ENCODE measurements around the gene IGF2BP1.
"Not testable (repeated sequence)": the region's sequence is repeated elsewhere in the genome, so short reads cannot be mapped to it uniquely, and the experiment has no call there.

IGF2BP1 gene

DNA sequence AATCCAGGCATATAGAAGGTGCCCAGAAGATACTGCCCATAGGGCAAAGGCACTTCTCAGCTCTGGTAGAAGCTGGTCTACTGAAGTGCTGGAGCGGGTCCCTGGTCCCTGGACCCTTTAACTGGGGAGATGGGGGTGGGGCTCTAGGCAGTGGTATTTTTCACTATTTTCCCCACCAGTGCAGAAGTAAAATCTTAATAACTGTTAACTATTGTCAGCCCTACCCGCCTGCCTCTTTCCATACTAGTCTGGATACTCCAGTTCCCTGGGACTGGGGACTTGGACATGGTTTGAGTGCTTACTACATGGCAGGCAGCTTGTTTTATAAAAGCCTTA is 24.6 kb downstream of the IGF2BP1 start:
- no peak for DNase-seq

GRCh38 chr17:49022391-49022941 is 25.3 kb downstream of the IGF2BP1 start:
- no peak for DNase-seq

DNA sequence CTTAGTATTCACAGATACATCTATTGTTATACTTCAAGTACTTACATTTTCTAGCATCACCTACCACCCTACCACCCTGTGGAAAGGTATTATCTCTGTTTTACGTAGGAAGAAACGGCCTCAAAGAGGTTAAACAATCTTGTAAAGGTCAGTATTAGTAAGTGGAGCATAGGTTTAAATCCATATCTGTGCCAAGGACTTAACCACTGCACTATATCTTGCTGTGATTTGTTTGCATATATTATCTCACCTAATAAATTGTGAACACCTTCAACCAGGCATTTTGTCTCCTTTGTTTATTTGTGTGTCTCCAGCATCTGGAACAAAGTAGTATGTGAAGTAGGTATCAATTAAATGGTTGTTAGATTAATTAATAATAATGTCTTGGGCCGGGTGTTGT is 27.3 kb downstream of the IGF2BP1 start:
- DNase-seq, result no peak

- DNase-seq, result not testable (repeated sequence)
Measured at GRCh38 chr17:49026447-49026846, 29.3 kb downstream of the IGF2BP1 start.

DNA sequence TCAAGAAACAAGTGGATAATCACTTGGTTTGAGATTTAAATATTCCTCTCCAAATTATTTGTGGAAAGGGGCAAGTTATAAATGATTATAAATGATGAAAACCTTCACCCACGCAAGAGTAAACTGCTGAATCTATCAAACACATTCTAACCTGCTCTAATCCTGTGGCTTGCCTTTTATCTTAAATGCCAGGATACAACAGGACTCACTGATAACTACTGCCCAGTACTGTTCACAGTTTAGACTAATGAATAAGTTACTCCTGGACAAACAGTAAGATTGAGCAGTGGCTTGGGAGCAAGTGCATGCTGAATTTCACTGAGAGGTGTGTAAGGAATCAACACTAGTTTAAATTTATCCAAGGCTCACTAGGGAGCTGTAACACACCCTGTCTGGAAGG is 31.1 kb downstream of the IGF2BP1 start:
- no peak for DNase-seq

DNA sequence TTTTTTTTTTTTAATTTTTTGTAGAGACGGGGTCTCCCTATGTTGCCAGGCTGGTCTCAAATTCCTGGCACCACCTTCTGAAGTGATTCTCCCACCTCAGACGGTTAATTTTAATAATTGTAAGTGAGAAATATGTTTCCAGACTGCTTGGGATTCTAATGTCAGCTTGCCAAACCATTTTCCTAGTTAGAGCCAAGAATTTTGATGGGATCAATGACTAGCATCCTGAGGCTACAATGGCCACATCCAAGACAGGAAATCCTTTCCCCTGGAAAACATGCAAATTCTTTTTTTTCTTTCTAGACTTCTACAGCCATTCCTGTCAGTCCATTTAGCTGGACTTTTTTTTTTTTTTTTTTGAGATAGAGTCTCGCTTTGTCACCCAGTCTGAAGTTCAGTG is 32.6 kb downstream of the IGF2BP1 start:
- DNase-seq, result no peak

- DNase-seq, result no peak
Measured at GRCh38 chr17:49031965-49032928, 35.1 kb downstream of the IGF2BP1 start.

- no peak for DNase-seq
Measured at GRCh38 chr17:49035470-49036269, 38.5 kb downstream of the IGF2BP1 start.

GRCh38 chr17:49036270-49036626 is 39.1 kb downstream of the IGF2BP1 start:
- DNase-seq, result no peak

DNA sequence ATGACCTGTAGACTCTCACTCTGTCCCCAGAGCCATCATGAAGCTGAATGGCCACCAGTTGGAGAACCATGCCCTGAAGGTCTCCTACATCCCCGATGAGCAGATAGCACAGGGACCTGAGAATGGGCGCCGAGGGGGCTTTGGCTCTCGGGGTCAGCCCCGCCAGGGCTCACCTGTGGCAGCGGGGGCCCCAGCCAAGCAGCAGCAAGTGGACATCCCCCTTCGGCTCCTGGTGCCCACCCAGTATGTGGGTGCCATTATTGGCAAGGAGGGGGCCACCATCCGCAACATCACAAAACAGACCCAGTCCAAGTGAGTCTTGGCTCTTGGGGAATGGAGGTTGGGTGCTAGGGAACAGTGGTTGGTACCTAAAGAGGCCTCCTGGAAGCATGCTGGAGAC is 41.0 kb downstream of the IGF2BP1 start:
- DNase-seq, result no peak

- DNase-seq, result no peak
Measured at GRCh38 chr17:49038544-49038943, 41.4 kb downstream of the IGF2BP1 start.

DNA sequence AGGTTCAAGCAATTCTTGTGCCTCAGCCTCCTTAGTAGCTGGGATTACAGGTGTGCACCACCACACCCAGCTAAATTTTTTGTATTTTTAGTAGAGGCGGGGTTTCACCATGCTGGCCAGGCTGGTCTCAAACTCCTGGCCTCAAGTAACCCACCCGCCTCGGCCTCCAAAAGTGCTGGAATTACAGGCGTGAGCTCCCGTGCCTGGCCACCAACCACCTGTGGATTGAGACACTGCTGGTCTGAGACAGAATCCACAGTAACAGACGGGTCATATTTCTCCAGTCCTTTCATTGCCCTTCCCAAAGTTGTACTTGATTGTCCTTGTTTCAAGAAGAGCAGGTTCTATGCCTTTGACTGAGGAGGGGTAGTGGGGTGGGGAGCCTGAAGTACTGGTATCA is 42.3 kb downstream of the IGF2BP1 start:
- not testable (repeated sequence) for DNase-seq

GRCh38 chr17:49041527-49041926 is 44.3 kb downstream of the IGF2BP1 start:
- DNase-seq, result no peak

DNA sequence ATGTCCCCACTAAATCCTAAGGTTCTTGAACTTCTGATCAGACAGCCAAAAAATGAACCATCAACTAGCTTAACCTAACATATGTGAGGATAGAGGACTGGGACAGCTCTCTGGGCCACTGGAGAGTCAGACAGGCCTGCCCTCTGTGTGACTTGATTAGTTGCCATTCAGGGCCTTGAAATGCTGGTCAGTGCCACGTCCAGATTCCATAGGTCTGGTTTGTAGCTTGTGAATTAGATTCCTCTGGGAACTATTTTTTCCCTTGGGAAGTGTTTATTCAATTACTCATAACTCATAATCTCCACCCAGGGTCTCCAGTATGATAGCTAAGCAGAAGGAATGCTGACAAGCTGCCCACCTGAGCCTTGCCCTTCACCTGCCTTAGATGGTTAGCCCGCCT is 48.2 kb downstream of the IGF2BP1 start:
- DNase-seq, result no peak

- DNase-seq, result no peak
Measured at GRCh38 chr17:49046912-49047311, 49.7 kb downstream of the IGF2BP1 start.

DNA sequence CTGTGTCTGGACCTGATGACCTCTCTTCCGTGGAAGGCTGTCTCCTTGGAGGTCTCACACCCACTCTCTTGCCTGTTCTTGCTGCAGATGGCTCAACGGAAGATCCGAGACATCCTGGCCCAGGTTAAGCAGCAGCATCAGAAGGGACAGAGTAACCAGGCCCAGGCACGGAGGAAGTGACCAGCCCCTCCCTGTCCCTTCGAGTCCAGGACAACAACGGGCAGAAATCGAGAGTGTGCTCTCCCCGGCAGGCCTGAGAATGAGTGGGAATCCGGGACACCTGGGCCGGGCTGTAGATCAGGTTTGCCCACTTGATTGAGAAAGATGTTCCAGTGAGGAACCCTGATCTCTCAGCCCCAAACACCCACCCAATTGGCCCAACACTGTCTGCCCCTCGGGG is 52.1 kb downstream of the IGF2BP1 start:
- DNase-seq, result no peak

DNA sequence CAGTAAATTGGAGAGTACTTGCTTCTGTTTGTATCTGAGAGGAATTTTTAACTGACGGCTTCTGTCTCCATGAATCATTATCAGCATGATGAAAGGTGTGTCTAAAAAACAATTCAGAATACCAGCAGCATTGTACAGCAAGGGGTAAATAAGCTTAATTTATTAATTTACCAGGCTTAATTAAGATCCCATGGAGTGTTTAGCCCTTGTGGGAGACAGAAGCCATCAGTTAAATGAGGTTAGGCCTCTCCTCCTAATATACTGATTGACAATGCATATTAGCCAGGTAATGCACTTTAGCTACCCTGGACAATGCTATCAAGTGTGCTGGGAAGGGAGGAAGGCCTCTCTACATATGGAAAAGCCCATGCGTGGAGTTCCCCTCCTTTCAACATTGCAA is 53.4 kb downstream of the IGF2BP1 start:
- no peak for DNase-seq

- no peak for DNase-seq
Measured at GRCh38 chr17:49051269-49051668, 54.1 kb downstream of the IGF2BP1 start.

GRCh38 chr17:49053171-49053829 is 56.1 kb downstream of the IGF2BP1 start:
- DNase-seq, result no peak

GRCh38 chr17:49054342-49055092 is 57.3 kb downstream of the IGF2BP1 start:
- DNase-seq, result no peak

- DNase-seq, result no peak
Measured at GRCh38 chr17:49055181-49055927, 58.2 kb downstream of the IGF2BP1 start.

DNA sequence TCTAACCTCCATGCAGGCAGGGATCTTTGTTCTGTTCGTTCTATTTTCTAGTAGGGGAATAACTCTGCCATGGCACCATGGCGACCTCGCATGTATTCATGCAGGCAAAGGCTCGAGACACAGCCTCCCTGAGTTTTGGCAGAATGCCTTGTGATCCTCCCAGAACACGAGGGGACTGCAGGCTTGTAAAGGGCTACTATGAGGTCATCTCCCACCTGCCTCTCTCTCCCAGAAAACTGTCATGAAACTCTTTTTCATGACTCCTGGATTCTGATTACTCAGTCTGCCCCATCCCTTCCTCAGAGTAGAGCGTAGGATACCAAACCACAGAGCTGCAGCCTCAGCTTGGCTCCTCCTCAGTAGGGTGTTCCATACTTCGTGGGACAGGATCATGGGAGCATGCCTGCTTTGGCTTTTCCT is 64.3 kb downstream of the IGF2BP1 start:
- DNase-seq, result no peak

All from cortex of kidney (tissue), 1 donor.